Smooth muscle cell (in vitro differentiated cells): ENCODE measurements around the gene EXOC3. TPM values are rescaled to one million over a fixed set of nuclear protein-coding genes. Genes with fewer than 3 reads are reported as not detected.

ENCODE experiments used
- DNase-seq: peaks from one replicate; lab custom pipeline; 2025; ENCODE audit not compliant: unreplicated experiment; lab: John Stamatoyannopoulos, UW
- H2AFZ ChIP-seq: fragments of 200-600 bp; sonication (generic); 2 replicates; pipeline ENCODE4 v1.6.0; 2016; ENCODE audit warnings: antibody characterized with exemption, low read depth, mild to moderate bottlenecking
- H3F3A ChIP-seq: fragments of 200-600 bp; sonication (generic); 2 replicates; pipeline ENCODE4 v1.6.0; 2017; ENCODE audit warnings: antibody characterized with exemption, low read depth
- H3K27ac ChIP-seq: fragments of 200-600 bp; sonication (generic); 2 replicates; pipeline ENCODE4 v1.5.1; 2016; ENCODE audit warnings: low read depth, mild to moderate bottlenecking
- H3K27me3 ChIP-seq: fragments of 200-600 bp; sonication (generic); 2 replicates; pipeline ENCODE4 v1.6.1; 2016; ENCODE audit warnings: low read depth, mild to moderate bottlenecking
- H3K36me3 ChIP-seq: fragments of 200-600 bp; sonication (generic); 2 replicates; pipeline ENCODE4 v1.5.1; 2016; ENCODE audit warnings: low read depth
- H3K4me1 ChIP-seq: fragments of 200-600 bp; sonication (generic); 2 replicates; pipeline ENCODE4 v1.5.1; 2016; ENCODE audit warnings: low read depth
- H3K4me2 ChIP-seq: fragments of 200-600 bp; sonication (generic); 2 replicates; pipeline ENCODE4 v1.6.0; 2016; ENCODE audit warnings: mild to moderate bottlenecking
- H3K4me3 ChIP-seq: fragments of 200-600 bp; sonication (generic); 2 replicates; pipeline ENCODE4 v1.5.1; 2016; ENCODE audit warnings: mild to moderate bottlenecking
- H3K79me2 ChIP-seq: fragments of 200-600 bp; sonication (generic); 2 replicates; pipeline ENCODE4 v1.6.0; 2016; ENCODE audit warnings: low read depth, mild to moderate bottlenecking
- H3K9ac ChIP-seq: fragments of 200-600 bp; sonication (generic); 2 replicates; pipeline ENCODE4 v1.6.0; 2016; ENCODE audit warnings: low read depth
- H3K9me3 ChIP-seq: fragments of 200-600 bp; sonication (generic); replicated peaks from 2 replicates; pipeline ENCODE4 v1.5.1; 2016; ENCODE audit warnings: low read depth
- H4K20me1 ChIP-seq: fragments of 200-600 bp; sonication (generic); 2 replicates; pipeline ENCODE4 v1.6.0; 2016; ENCODE audit warnings: low read depth
- WGBS: methylation state at CpG from one replicate; pipeline ENCODE4 v1.1.7; 2016; ENCODE audit warnings: low lambda C conversion rate; 5-methylcytosine and 5-hydroxymethylcytosine counted together
- polyA plus RNA-seq: library from polyadenylated mRNA; unstranded; fragments of >200 nt; fragmentation: Nextera tagmentation; extraction: Ambion mirVana; gene quantifications from 2 replicates; pipeline ENCODE4 v1.2.1, GENCODE V29; 2016
- total RNA-seq: library from RNA; depleted of rRNA; stranded (reverse); fragments of >200 nt; gene quantifications from 2 replicates; pipeline ENCODE4 v1.2.3, GENCODE V29; 2014
- TF ChIP-seq, protein P1 (sequence below): fragments of 200-600 bp; sonication (generic); IDR thresholded peaks from 2 replicates; pipeline ENCODE4 v1.5.1; 2017; ENCODE audit warnings: borderline replicate concordance, mild to moderate bottlenecking, antibody characterized with exemption; ENCODE audit not compliant: insufficient read depth, poor library complexity, severe bottlenecking

Gene EXOC3
- total and polyA plus RNA-seq, 2 experiments from 2014 or later: 23.6 to 30.5 TPM

DNA sequence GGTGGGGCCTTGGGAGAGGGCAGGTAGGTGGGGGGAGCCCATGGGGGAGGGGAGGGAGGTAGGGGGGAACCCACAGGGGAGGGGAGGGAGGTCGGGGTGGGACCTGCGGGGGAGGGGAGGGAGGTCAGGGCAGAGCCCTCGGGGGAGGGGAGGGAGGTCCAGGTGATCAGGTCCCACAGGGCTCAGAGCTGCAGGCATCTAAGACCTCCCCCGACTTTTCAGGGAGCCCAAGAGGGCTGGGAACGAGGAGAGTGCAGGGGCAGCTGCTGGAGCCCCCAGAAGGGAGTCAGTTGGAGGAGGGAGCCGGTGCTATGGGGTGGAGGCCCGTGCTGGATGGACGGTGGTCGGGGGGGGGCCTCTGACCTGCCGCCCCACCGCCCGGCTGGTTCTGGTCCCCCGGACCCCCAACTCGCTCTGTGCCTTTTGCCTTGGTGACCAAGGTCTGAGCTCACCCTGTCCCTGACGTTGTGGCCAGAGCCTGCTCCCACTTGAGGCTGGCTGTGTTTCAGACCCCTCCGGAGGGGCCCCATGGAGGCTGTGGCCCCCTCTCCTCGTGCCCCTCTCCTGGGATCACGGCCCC is 49.4 kb downstream of the EXOC3 start:
- Histone ChIP-seq H2AFZ (no peak overlapping the region), H3K79me2 (no peaks in the 10 kb centered on the region), H3K9ac (no peak overlapping the region), H3K4me2 (no peak overlapping the region), H3K27ac (no peak overlapping the region), H3K36me3 (no peaks in the 10 kb centered on the region), H3K4me1 (no peaks in the 10 kb centered on the region), H3F3A (no peaks in the 10 kb centered on the region), H3K4me3 (no peak overlapping the region), H3K9me3 (no peaks in the 10 kb centered on the region), H3K27me3 (peaks cover 45% of the 10 kb centered on the region), H4K20me1 (no peaks in the 10 kb centered on the region)
- no peak for DNase-seq
- TF ChIP-seq, protein P1, sequence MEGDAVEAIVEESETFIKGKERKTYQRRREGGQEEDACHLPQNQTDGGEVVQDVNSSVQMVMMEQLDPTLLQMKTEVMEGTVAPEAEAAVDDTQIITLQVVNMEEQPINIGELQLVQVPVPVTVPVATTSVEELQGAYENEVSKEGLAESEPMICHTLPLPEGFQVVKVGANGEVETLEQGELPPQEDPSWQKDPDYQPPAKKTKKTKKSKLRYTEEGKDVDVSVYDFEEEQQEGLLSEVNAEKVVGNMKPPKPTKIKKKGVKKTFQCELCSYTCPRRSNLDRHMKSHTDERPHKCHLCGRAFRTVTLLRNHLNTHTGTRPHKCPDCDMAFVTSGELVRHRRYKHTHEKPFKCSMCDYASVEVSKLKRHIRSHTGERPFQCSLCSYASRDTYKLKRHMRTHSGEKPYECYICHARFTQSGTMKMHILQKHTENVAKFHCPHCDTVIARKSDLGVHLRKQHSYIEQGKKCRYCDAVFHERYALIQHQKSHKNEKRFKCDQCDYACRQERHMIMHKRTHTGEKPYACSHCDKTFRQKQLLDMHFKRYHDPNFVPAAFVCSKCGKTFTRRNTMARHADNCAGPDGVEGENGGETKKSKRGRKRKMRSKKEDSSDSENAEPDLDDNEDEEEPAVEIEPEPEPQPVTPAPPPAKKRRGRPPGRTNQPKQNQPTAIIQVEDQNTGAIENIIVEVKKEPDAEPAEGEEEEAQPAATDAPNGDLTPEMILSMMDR: no peak
- 84% methylated on average over 6 of the region's 18 CpGs for WGBS

DNA sequence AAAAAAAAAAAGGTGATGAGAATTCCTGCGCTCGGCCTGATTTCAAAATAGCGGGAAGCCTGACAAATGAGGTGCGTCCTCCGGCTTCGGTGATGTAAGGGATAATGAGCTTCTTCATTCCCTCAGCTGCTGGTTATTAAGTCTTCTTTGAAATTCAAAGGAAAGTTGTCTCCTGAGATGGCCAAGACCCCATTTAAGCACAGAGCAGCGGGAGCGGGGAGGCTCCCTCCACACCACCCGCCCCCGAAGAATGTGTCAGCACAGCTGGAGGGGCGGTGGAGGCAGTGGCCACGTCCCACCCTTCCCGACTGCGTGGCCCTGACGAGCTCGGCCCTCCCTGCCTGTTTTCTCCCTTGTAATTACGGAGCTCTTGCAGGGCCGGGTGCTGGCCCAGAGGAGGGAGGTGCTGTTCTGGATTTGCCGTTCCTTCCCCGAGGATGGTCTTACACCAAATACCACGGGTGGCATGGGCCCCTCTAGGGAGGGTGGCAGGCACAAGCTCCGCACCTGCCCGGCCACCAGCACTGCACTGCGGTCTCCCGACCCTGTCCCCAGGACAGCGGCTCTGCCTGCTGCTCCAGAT is 50.2 kb downstream of the EXOC3 start:
- 77% methylated on average over 25 of the region's 26 CpGs for WGBS
- DNase-seq: no peak
- no peak overlapping the region for H2AFZ ChIP-seq

DNA sequence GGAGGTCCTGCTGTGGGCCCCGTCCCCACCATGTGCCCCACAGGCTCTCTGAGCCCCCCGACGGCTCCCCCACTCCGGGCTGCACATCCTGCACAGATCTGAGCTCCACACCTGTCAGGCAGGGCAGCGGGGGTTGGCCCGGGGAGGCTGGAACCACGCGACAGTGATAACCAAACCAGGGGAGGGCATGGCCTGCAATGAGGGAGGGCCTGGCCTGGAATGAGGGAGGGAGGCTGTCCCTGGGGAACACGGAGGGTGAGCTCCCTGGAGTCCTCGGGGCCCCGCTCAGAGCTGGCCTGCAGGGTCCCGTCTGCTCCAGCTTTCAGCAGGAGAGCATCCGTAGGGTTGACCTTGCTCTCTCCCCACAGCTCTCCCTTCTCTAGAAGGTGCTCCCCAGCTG is 50.8 kb downstream of the EXOC3 start:
- Histone ChIP-seq H4K20me1 (no peaks in the 10 kb centered on the region), H3K36me3 (no peaks in the 10 kb centered on the region), H3K9ac (no peak overlapping the region), H3K4me2 (no peak overlapping the region), H3K27me3 (peaks cover 57% of the 10 kb centered on the region), H3K27ac (no peak overlapping the region), H2AFZ (no peak overlapping the region), H3K4me1 (no peaks in the 10 kb centered on the region), H3K79me2 (no peaks in the 10 kb centered on the region), H3F3A (no peaks in the 10 kb centered on the region), H3K4me3 (no peak overlapping the region), H3K9me3 (no peaks in the 10 kb centered on the region)
- WGBS: 80% methylated on average over 10 of the region's 13 CpGs
- DNase-seq: no peak
- TF ChIP-seq, protein P1: no peak

More for the DNA sequence above, 50.2 kb downstream of the EXOC3 start:
- H3K27me3 ChIP-seq: peaks cover 52% of the 10 kb centered on the region
- H3K4me2 ChIP-seq: no peak overlapping the region
- H3K9me3 ChIP-seq: no peaks in the 10 kb centered on the region
- TF ChIP-seq, protein P1: no peak
- H3F3A ChIP-seq: no peaks in the 10 kb centered on the region
- H3K4me3 ChIP-seq: no peak overlapping the region
- H3K27ac ChIP-seq: no peak overlapping the region
- H3K36me3 ChIP-seq: no peaks in the 10 kb centered on the region
- no peaks in the 10 kb centered on the region for H4K20me1 ChIP-seq
- no peaks in the 10 kb centered on the region for H3K79me2 ChIP-seq
- H3K9ac ChIP-seq: no peak overlapping the region
- no peaks in the 10 kb centered on the region for H3K4me1 ChIP-seq

DNA sequence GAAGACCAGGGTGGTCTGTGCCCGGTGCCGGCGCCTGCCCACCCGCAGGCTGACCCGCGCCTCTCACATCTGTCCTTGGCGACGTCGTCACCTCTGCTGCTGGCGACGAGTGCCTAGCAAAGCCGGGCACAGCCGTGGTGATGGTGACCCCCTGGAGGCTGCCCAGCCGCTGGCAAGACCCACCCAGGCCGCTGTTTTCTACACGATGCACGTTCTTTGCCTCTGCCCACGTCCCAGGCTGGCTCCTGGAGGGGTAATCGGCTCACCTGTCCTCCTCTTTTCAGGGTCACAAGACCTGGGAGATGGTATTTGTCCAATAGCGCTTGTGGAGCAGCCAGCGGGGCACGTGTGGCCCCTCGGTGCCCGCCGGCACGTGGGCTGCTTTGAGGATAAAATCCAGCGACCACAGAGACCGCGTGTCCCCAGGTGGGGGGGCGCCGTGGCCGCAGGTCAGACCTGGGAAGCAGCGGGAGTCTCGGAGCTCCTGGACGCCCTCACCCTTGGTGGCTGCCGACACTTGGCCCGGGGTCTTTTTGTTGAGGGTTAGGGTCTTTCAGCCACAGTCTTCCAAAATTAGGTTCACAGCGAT is 51.8 kb downstream of the EXOC3 start:
- H2AFZ ChIP-seq: no peak overlapping the region

More for the DNA sequence above, 51.8 kb downstream of the EXOC3 start:
- H3K79me2 ChIP-seq: no peaks in the 10 kb centered on the region
- no peaks in the 10 kb centered on the region for H3K4me1 ChIP-seq
- TF ChIP-seq, protein P1: no peak
- H3F3A ChIP-seq: no peaks in the 10 kb centered on the region
- WGBS: 80% methylated on average over 38 of the region's 38 CpGs
- no peak overlapping the region for H3K9ac ChIP-seq
- no peaks in the 10 kb centered on the region for H3K36me3 ChIP-seq
- H3K27ac ChIP-seq: no peak overlapping the region
- no peaks in the 10 kb centered on the region for H3K9me3 ChIP-seq
- DNase-seq: no peak
- H3K4me2 ChIP-seq: no peak overlapping the region
- peaks cover 60% of the 10 kb centered on the region for H3K27me3 ChIP-seq
- no peak overlapping the region for H3K4me3 ChIP-seq
- H4K20me1 ChIP-seq: no peaks in the 10 kb centered on the region
